Renal cortex interstitium (tissue), 15 donors: ENCODE data around the gene GARNL3. TPM values are rescaled to one million over a fixed set of nuclear protein-coding genes. Genes with fewer than 3 reads are reported as not detected.

Experiments
- DNase-seq, 11 donors: peaks; one replicate each; pipeline ENCODE4 v3.0.0-alpha.2; 2013; ENCODE audit warnings: low read depth in 9 of 11, low spot score in 4 of 11; ENCODE audit errors: extremely low read depth in 1 of 11
- long read RNA-seq, 16 experiments: transcript quantifications; one replicate each; lab custom pipeline, GENCODE V29; 2026
- polyA plus RNA-seq, 3 donors: library from polyadenylated mRNA; unstranded; fragments of 120-200 nt; gene quantifications; one replicate each; pipeline ENCODE4 v1.2.1, GENCODE V29; 2013; ENCODE audit not compliant: insufficient read length in 3 of 3

GARNL3 gene, protein sequence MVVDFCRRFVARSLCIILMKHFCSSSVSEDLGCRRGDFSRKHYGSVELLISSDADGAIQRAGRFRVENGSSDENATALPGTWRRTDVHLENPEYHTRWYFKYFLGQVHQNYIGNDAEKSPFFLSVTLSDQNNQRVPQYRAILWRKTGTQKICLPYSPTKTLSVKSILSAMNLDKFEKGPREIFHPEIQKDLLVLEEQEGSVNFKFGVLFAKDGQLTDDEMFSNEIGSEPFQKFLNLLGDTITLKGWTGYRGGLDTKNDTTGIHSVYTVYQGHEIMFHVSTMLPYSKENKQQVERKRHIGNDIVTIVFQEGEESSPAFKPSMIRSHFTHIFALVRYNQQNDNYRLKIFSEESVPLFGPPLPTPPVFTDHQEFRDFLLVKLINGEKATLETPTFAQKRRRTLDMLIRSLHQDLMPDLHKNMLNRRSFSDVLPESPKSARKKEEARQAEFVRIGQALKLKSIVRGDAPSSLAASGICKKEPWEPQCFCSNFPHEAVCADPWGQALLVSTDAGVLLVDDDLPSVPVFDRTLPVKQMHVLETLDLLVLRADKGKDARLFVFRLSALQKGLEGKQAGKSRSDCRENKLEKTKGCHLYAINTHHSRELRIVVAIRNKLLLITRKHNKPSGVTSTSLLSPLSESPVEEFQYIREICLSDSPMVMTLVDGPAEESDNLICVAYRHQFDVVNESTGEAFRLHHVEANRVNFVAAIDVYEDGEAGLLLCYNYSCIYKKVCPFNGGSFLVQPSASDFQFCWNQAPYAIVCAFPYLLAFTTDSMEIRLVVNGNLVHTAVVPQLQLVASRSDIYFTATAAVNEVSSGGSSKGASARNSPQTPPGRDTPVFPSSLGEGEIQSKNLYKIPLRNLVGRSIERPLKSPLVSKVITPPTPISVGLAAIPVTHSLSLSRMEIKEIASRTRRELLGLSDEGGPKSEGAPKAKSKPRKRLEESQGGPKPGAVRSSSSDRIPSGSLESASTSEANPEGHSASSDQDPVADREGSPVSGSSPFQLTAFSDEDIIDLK
- polyA plus RNA-seq: 10 to 100 TPM; 13.9 to 18.1 (median 16.1) TPM
- long read RNA-seq, donor 1: 0 reads
- long read RNA-seq, donor 2, partial matches to known transcripts: 0 of 1 reads
- long read RNA-seq, donor 2, other reads (novel, unspliced or antisense): 0 of 1 reads
- long read RNA-seq, donor 3: 0 reads
- long read RNA-seq, donor 4, partial matches to known transcripts: 0 of 2 reads
- long read RNA-seq, donor 4, other reads (novel, unspliced or antisense): 0 of 2 reads
- long read RNA-seq, donor 5: 0 reads
- long read RNA-seq, donor 6, full-length matches to known transcripts: 2 of 2 reads
- long read RNA-seq, donor 6, partial matches to known transcripts: 0 of 2 reads
- long read RNA-seq, donor 6, other reads (novel, unspliced or antisense): 0 of 2 reads
- long read RNA-seq, donor 7: 0 reads
- long read RNA-seq, donor 8: 0 reads
- long read RNA-seq, donor 9: 0 reads
- long read RNA-seq, donor 10: 0 reads
- long read RNA-seq, donor 11: 0 reads
- long read RNA-seq, donor 12, partial matches to known transcripts: 0 of 1 reads
- long read RNA-seq, donor 12, other reads (novel, unspliced or antisense): 0 of 1 reads
- long read RNA-seq, donor 13: 0 reads
- long read RNA-seq, donor 14: 0 reads
- long read RNA-seq, donor 15, partial matches to known transcripts: 0 of 2 reads
- long read RNA-seq, donor 15, other reads (novel, unspliced or antisense): 0 of 2 reads
- long read RNA-seq, donor 16: 0 reads

- no peak for DNase-seq
Observed at GRCh38 chr9:127264462-127265219, at the start of gene GARNL3. Gene GARNL3, plus strand, starts transcription at chr9:127264774. Its CDS starts 104 bp downstream, at chr9:127264878.

- no peak for DNase-seq
Observed at GRCh38 chr9:127215268-127216209, 49.0 kb upstream of the GARNL3 start.

DNA sequence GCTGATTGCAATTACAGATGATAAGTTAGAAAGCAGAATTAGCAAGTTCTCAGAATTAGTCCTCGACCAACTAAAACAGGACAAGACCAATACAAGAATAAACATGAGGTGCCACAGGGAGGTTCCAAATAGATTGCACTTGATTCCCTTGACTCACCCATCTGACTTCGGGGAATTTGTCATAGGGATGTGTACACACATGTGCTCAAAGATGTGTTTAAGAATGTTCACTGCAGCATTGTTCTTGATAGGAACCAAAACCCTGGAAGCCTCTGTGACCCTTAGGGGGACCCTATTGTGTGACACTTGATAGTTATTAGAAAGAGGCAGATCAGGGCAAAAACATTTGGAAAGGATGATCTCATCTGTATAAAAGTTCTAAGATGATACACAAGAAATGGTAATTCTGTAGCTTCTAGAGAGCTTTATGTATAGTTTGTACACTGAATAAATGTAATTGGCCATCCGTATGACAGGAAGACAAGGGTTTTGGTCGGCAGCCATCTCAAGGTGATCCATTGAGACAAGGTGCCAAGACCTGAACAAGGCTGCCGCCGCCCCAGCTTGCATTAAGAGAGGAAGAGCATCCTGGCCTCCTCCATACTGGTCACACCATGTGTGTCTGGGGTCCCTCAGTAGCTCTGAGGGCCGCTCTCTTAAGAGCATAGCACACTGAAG lies 48.2 kb upstream of the GARNL3 start:
- no peak for DNase-seq

DNA sequence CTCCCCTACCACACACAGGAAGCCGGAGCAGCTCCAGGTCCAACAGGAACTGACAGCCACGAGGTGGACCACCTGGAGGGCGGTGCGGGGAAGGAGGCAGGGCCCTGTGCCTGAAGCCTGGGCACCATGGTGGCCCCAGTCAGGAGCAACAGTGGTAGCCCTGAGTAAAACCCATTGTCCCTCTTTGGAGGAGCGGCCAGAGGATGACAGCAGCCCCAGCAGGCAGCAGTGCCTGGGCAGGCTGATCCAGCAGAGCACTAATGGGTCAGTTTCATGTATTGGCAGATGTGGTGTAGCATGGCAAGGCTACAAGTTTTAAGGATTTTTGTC lies 47.7 kb upstream of the GARNL3 start:
- DNase-seq: no peak

- no peak for DNase-seq
Observed at GRCh38 chr9:127218818-127219217, 45.8 kb upstream of the GARNL3 start.

GRCh38 chr9:127219520-127219919 lies 45.1 kb upstream of the GARNL3 start:
- no peak for DNase-seq

- DNase-seq: no peak
Observed at GRCh38 chr9:127221695-127222094, 42.9 kb upstream of the GARNL3 start.

DNA sequence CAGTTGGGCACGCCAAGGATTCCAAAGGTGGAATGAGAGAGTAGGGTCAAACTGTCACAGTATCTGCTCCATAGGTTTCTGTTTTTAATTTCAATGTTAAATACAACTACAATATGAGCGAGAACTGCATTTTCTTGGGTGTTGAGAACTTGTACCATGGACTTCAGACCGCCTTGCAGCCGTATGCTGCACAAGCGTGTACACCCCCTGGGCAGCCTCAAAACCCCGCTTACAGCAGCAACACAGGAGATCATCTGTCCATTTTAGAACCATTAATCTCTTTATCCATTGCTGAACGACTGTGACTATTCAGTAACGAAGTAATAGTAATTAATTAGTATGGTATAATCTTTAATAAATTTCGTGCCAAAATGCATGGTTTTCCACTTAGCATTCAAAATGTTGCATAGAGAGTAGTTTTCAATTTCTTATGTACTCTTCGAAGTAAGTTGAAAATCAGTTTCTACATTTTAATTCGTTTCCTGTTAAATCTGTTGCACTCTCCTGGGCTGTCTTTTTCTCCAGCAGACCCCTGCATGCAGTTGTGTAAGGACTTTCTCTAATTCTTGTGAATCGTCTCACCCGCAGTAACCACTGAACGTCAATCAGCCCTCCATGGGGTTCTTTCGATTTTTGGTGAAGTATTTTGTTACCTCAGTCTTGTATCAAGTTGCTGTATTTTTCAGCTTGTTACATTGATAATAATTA lies 42.0 kb upstream of the GARNL3 start:
- DNase-seq: no peak

GRCh38 chr9:127223266-127223665 lies 41.3 kb upstream of the GARNL3 start:
- DNase-seq: no peak

GRCh38 chr9:127223810-127224177 lies 40.8 kb upstream of the GARNL3 start:
- no peak for DNase-seq

DNA sequence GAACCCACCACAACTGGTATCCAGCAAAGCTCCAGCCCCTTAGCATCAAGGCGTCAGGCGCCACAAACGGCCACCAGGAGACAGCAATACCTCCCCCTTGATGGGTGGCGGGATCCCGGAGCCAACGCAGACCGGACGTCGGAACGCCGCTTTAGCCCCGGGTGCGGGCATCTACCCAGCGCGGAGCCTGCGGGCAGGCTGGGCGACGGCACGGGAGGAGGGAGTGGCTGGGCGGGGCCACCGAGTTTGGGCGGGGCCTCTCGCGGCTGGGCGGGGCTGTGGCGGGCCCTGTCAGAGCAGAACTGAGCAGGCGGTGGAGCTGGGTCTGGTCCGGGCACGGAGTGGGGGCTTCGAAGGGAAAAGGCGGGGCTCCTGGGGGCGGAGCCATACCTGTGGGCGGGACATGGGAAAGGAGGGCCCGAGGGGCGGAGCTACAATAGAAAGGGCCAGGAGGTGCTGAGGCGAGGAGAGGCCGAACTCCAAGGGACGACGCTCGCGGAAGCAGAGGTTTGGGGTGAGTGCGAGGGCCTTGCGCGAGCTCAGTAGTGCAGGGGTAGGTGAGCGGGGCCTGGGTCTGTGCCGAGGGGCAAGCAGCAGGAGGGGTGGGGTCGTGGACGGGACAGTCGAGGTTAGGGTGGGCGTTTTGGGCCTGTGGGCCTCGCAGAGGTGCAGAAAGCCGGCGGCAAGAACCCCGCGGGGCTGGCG lies 40.2 kb upstream of the GARNL3 start:
- DNase-seq: peak; percentile 64 to 89 (median 79)

- peak; percentile 56 to 94 (median 90) for DNase-seq
Observed at GRCh38 chr9:127224883-127225739, 39.5 kb upstream of the GARNL3 start.

GRCh38 chr9:127225801-127226625 lies 38.6 kb upstream of the GARNL3 start:
- DNase-seq: no peak
